Amniotic epithelial cell (primary cell): ENCODE results near the gene INPP4B.
A peak's percentile ranks its signal among the peaks of the same experiment; 100 is the strongest.
"Not testable (repeated sequence)": the region's sequence is repeated elsewhere in the genome, so short reads cannot be mapped to it uniquely, and the experiment has no call there.

Experiments
- DNase-seq: peaks from one replicate; pipeline ENCODE4 v3.0.0-alpha.2; 2010; ENCODE audit warnings: low read depth

INPP4B gene

GRCh38 chr4:142085513-142086292, 760.4 kb downstream of the INPP4B start:
- peak; percentile 74 for DNase-seq

- DNase-seq, result no peak
Observed at GRCh38 chr4:142083264-142083663, 762.8 kb downstream of the INPP4B start.

GRCh38 chr4:142081025-142081424, 765.1 kb downstream of the INPP4B start:
- peak; percentile 50 for DNase-seq

DNA sequence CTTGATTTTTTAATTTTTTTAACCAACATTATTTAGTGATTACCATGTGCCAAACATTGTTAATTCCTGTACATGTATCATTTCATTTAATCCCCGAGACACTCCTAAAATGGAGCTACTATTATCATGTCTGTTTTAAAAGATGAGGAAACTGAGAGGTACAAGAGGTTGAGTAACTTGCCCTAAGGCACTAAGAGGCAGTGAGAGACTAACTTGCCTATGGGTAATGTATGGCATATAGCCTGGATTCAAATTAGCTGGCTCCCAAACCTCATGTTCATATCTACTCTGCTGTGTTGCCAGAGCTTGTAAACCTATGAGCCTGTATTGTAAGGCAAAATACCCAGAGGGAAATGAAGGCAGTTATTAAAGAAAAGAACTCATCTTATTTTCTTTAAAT, 766.1 kb downstream of the INPP4B start:
- DNase-seq, result no peak

DNA sequence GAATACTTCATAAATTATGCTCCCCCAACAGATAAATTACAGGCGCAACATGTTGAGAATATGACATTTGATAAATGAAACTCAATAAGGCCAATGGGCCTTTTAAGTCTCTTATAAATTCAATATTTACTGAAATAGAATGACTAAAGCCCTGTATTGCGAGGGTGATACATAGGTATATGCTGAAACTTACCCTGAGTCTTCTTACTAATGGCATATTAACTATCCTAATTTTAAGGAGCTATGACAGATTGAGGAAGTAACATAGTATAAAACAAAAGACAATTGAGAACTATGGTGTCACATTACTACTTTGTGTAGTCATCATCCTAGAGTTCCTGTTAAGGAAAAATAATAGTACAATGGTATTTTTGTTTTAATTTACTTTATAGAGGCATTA, 769.1 kb downstream of the INPP4B start:
- no peak for DNase-seq

DNA sequence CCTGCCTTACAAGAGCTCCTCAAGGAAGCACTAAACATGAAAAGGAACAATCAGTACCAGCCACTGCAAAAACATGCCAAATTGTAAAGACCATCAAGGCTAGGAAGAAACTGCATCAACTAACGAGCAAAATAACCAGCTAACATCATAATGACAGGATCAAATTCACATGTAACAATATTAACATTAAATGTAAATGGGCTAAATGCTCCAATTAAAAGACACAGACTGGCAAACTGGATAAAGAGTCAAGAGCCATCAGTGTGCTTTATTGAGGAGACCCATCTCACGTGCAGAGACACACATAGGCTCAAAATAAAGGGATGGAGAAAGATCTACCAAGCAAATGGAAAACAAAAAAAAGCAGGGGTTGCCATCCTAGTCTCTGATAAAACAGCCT, 777.8 kb downstream of the INPP4B start:
- not testable (repeated sequence) for DNase-seq

GRCh38 chr4:142066562-142066961, 779.5 kb downstream of the INPP4B start:
- not testable (repeated sequence) for DNase-seq

DNA sequence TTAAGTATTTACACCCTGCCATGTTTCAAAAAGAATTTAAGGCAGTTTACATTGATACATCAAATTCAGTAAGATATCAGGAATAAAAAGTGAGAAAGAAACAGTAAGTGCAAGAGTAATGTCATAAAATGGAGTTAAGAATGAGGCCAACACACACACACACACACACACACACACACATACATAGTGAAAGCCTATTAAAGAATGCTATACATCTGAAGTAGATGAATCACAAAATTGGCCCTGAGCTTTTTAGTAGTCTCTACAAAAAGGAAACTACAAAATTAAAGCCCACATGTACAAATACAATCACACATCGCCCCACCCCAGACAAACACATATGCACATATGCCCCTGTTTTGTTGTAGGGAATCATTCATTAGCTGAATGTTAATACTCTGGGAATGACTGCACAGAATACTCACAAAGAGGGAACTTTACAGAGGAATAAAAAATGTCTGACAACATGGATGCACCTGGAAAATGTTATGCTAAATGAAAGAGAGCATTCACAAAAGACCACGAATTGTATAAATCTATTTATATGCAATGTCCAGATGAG, 780.9 kb downstream of the INPP4B start:
- no peak for DNase-seq

DNA sequence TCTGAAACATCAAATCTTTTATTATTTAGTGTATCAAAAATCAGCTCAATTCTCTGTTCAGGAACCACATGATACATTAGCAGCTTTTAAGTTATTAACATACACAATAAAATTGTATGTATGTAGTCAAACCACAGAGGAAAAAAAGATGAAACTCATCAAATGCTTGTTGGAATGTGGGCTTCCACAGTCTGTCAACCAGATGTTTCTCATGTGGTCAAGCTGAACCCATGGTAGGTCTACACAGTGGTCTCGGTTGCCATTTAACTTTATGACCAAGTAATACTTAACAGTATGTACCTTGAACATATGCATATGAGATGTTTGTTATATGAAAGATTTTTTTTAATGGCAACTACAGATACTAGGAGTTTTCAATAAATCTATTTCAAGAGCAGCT, 781.9 kb downstream of the INPP4B start:
- no peak for DNase-seq

DNA sequence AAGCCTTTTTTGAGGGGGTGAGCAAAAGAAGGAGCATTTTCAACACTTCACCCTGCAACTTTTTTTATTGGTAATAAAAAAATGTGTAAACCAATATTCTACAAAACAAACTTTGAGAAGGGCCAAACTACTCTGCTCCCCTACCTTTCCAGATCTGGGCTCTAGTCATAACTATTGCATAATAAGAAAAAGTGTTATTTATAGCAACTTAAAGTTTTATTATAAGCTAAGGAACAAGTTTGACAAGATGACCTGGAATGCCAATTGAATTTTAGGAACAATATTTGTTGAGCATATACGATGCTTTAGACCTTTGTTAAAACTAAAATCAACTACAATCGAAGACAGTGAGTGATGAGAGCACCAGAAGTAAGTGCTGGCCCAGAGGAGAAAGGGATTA, 800.1 kb downstream of the INPP4B start:
- DNase-seq, result no peak

GRCh38 chr4:142044271-142044670, 801.8 kb downstream of the INPP4B start:
- DNase-seq, result no peak

GRCh38 chr4:142043509-142043908, 802.6 kb downstream of the INPP4B start:
- DNase-seq, result peak; percentile 38

DNA sequence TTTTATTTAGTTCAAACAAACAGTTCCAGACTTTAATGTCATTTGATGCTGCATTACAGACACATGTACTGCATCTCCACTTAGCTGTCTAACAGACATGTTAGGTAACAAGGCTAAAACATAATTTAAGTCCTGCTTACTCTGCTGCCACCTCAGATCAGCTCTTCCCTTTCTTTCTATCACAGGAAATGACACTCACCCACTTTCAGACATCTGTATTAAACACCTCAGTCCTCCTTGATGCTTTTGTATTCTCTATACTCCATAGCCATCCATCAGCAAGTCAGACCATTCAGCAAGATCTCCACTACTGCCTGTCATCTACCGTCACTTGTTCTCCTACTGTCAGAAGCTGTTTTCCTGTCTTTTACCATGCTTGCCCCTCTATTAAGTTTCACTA, 804.3 kb downstream of the INPP4B start:
- no peak for DNase-seq

GRCh38 chr4:142040043-142040442, 806.1 kb downstream of the INPP4B start:
- DNase-seq, result no peak

- DNase-seq, result no peak
Observed at GRCh38 chr4:142036795-142037583, 809.1 kb downstream of the INPP4B start.

DNA sequence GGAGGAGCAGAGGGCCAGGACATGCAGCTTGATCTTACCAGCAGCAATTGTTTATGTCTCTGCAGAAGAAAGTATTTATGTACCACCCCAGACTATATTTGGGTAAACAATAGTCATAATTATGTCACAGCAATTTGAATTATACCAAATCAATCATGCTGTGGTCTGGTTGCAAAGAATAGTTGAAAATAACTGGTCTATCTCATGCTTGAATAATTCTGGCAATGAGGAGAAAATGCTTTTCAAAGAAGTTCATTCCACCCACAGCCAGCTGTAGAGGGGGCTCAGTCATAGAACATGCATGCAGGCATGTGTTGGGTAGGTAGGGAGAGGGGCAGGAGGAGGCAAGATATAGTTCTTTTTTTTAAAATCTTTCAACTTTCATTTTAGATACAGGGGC, 810.5 kb downstream of the INPP4B start:
- DNase-seq, result no peak

DNA sequence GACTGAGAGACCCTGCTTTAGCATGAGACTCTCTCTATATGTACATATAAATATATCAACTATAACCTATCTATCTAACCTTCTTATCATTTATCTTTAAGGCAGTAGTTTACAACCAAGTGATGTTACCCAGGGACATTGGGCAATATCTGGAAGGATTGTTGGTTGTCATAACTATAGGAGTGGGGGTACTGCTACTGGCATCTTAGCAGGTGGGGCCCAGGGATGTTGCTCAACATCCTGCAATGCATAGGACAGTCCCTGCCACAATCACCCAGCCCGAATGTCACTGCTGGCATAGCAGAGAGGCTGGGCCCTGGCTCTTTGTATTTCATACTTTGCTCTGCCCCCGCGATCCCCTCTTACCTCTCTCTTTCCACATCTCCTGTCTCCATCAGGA, 812.0 kb downstream of the INPP4B start:
- DNase-seq, result no peak

DNA sequence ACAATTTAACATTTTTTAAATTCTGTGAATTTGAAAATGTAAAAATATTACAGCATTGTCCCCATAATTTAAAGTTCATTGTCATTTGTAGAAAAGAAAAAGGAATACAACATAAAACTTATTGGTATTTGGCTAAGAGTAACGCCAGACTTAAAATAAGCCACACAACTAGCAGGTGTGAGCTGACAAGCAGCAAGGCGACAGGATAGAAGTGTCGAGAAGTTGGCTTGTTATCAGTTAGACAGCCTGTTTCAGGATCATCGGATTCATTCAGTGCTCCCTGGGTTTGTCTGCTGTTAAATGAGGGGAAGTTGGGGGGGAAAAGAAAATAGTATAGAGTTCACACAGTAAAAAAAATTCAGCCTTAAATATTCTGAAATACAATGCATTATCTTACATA, 816.1 kb downstream of the INPP4B start:
- no peak for DNase-seq

- DNase-seq, result no peak
Observed at GRCh38 chr4:142021761-142022160, 824.3 kb downstream of the INPP4B start.

- no peak for DNase-seq
Observed at GRCh38 chr4:142021181-142021580, 824.9 kb downstream of the INPP4B start.

DNA sequence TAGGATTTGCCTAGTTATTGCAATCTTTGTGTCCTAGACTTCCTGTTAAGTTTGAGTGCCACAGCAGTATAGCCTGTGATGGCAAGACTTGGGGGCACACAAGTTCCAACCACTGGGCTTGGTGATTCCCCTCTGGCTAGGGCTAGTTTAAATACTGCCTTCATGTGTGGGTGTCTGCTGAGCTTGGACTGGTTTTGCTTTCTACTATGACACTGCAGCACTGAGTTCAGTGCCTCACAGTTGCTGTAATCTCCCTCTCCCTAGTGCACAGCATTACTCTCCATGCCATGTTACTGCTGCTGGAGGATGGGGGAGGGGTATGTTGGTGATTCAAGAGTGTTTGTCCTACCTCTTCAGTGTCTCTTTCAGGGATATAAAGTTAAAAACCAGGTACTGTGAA, 830.1 kb downstream of the INPP4B start:
- no peak for DNase-seq

DNA sequence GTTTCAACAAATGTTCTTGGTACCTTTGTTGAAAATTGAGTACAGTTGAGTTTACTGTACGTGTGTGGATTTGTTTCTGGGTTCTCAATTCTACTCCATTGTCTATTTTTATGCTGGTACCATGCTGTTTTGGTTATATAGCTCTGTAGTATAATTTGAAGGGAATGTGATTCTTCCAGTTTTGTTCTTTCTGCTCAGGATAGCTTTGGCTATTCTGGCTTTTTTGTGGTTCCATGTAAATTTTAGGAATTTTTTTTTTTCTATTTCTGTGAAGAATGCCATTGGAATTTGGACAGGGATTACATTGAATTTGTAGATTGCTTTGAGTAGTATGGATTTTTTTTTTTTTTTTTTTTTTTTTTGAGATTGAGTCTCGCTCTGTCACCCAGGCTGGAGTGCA, 836.4 kb downstream of the INPP4B start:
- DNase-seq, result no peak

DNA sequence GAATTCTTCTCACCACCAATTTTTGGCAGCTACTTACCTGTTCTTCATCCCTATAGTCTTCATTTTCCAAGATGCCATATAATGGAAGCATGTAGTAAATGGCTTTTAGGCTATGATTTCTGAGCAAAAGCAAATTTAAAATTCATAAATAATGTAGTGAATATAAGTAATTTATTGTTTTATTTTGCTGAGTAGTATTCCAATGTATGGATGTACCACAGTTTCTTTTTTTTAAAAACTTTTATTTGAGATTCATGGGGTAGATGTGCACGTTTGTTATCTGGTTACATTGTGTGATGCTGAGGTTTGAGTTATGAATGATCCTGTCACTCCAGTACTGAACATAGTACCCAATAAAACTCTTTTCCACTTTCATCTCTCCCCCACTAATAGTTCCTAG, 840.6 kb downstream of the INPP4B start:
- no peak for DNase-seq
